ENCODE data around the gene GRIK3. TPM values are rescaled to one million over a fixed set of nuclear protein-coding genes. Genes with fewer than 3 reads are reported as not detected.

GRIK3 gene
- polyA plus RNA-seq, 2 of the 4 experiments (the other 2 are of a cell fraction): not detected

- POLR2A ChIA-PET: no interaction called here
Observed at GRCh38 chr1:36787312-36787913, 246.9 kb downstream of the GRIK3 start.

GRCh38 chr1:36786425-36786824, 247.9 kb downstream of the GRIK3 start:
- H3K4me1 ChIP-seq: no peaks in the 10 kb centered on the region
- POLR2A ChIA-PET: no interaction called here
- FAIRE-seq: no peak
- H3K27ac ChIP-seq: no peak overlapping the region
- no peak overlapping the region for H3K4me2 ChIP-seq
- no peak for ATAC-seq
- no peak for DNase-seq (ENCODE audit: low read depth in 1 of 2, low spot score in 1 of 2)
- 13% methylated on average over 4 of the region's 5 CpGs for WGBS (ENCODE audit: missing lambda C conversion rate)
- H3K9me3 ChIP-seq: no peaks in the 10 kb centered on the region
- H3K4me3 ChIP-seq: no peak overlapping the region
- CTCF ChIA-PET: no interaction called here
- TF ChIP-seq FOSL2 (IDR thresholded peaks at IDR 0.05) (no peak), FOSL2 (CRISPR knock-in tag; IDR thresholded peaks at IDR 0.05) (no peak), MAX (IDR thresholded peaks at IDR 0.05) (no peak), BHLHE40 (IDR thresholded peaks at IDR 0.05; ENCODE audit: low read depth, low read length) (no peak), JUN (IDR thresholded peaks at IDR 0.05) (no peak), RAD21 (conservative IDR thresholded peaks at IDR 0.05 in 1 of 2, IDR thresholded peaks at IDR 0.05 in 1 of 2) (no peak), CEBPB (IDR thresholded peaks at IDR 0.05) (no peak), CHD4 (IDR thresholded peaks at IDR 0.05; ENCODE audit: borderline replicate concordance) (no peak), MYC (IDR thresholded peaks at IDR 0.05; ENCODE audit: borderline replicate concordance, low read length) (no peak), ELK1 (IDR thresholded peaks at IDR 0.05; ENCODE audit: low read depth, low read length) (no peak), TP53 (CRISPR knock-in tag; IDR thresholded peaks at IDR 0.05) (no peak)

More at GRCh38 chr1:36787312-36787913, 246.9 kb downstream of the GRIK3 start:
- no peak for DNase-seq (ENCODE audit: low read depth in 1 of 2, low spot score in 1 of 2)
- no peak for ATAC-seq
- no peak overlapping the region for H3K4me3 ChIP-seq
- TF ChIP-seq JUN (IDR thresholded peaks at IDR 0.05) (no peak), BCL3 (IDR thresholded peaks at IDR 0.05) (no peak), HOXA7 (CRISPR knock-in tag; IDR thresholded peaks at IDR 0.05) (no peak), RFX5 (IDR thresholded peaks at IDR 0.05) (no peak), USF2 (IDR thresholded peaks at IDR 0.05) (no peak), FOSB (CRISPR knock-in tag; IDR thresholded peaks at IDR 0.05) (no peak), SREBF2 (IDR thresholded peaks at IDR 0.05) (no peak), HES2 (IDR thresholded peaks at IDR 0.05) (no peak), NR3C1 (IDR thresholded peaks at IDR 0.05) (no peak), PBX3 (IDR thresholded peaks at IDR 0.05) (no peak), CTCF (IDR thresholded peaks at IDR 0.05) (no peak), ATOH8 (CRISPR knock-in tag; IDR thresholded peaks at IDR 0.05; ENCODE audit: low read depth) (no peak), RAD21 (conservative IDR thresholded peaks at IDR 0.05 in 1 of 2, IDR thresholded peaks at IDR 0.05 in 1 of 2) (no peak), ZSCAN20 (CRISPR knock-in tag; IDR thresholded peaks at IDR 0.05) (no peak), FOXS1 (CRISPR knock-in tag; IDR thresholded peaks at IDR 0.05) (no peak), EP300 (IDR thresholded peaks at IDR 0.05) (no peak)
- no peak overlapping the region for H3K27ac ChIP-seq
- H3K9me3 ChIP-seq: no peaks in the 10 kb centered on the region
- CTCF ChIA-PET: no interaction called here
- WGBS (ENCODE audit: missing lambda C conversion rate): 32% methylated on average over 9 of the region's 12 CpGs
- no peaks in the 10 kb centered on the region for H3K4me1 ChIP-seq
- FAIRE-seq: no peak
- no peak overlapping the region for H3K4me2 ChIP-seq
